Loucy (cell line): ENCODE results near the gene PDGFD.

Experiments
- EZH2phosphoT487 ChIP-seq: fragments of 200-600 bp; IDR thresholded peaks from 2 replicates; pipeline ENCODE4 v1.6.1; 2018; ENCODE audit warnings: antibody characterized with exemption, mild to moderate bottlenecking, moderate library complexity, borderline replicate concordance
- TF ChIP-seq, protein P1 (sequence below): fragments of 200-600 bp; sonication (generic); conservative IDR thresholded peaks from 2 replicates; pipeline ENCODE4 v1.5.1; 2014; ENCODE audit warnings: mild to moderate bottlenecking, antibody characterized with exemption, low read length

DNA sequence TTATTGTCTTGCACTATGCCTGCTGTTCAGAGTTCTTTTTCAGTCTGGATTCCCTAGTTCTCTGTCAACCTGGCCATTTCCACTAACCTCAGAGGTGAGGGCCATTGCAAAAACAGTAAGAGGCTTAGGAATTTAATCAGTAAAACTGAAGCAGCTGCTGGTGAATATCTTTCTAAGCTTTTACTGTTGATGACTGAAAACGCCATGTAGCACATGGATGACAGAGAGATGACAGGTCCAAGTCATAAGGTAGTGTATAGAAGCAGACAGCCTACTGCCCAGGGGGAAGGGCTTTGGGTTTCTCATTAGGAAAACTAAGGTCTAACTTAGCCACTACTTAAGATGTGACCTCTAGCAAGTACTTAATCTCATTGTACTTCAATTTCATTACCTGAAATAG lies 280.1 kb downstream of the PDGFD start:
- TF ChIP-seq, protein P1, sequence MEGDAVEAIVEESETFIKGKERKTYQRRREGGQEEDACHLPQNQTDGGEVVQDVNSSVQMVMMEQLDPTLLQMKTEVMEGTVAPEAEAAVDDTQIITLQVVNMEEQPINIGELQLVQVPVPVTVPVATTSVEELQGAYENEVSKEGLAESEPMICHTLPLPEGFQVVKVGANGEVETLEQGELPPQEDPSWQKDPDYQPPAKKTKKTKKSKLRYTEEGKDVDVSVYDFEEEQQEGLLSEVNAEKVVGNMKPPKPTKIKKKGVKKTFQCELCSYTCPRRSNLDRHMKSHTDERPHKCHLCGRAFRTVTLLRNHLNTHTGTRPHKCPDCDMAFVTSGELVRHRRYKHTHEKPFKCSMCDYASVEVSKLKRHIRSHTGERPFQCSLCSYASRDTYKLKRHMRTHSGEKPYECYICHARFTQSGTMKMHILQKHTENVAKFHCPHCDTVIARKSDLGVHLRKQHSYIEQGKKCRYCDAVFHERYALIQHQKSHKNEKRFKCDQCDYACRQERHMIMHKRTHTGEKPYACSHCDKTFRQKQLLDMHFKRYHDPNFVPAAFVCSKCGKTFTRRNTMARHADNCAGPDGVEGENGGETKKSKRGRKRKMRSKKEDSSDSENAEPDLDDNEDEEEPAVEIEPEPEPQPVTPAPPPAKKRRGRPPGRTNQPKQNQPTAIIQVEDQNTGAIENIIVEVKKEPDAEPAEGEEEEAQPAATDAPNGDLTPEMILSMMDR = no peak
- TF ChIP-seq EZH2phosphoT487 = no peak
